CD4-positive, alpha-beta T cell treated with Interleukin-1 beta for 1 hour (primary cell): ENCODE measurements around the gene P2RX5.
"Not testable (repeated sequence)": the region's sequence is repeated elsewhere in the genome, so short reads cannot be mapped to it uniquely, and the experiment has no call there.

ENCODE experiments used
- DNase-seq, 2 donors: peaks; one replicate each; pipeline ENCODE4 v3.0.0-alpha.2; 2020 to 2022

P2RX5 gene

GRCh38 chr17:3710951-3711383 is 15.0 kb upstream of the P2RX5 start:
- peak; percentile 82 to 88 for DNase-seq

- DNase-seq = no peak
Observed at GRCh38 chr17:3708366-3708765, 12.4 kb upstream of the P2RX5 start.

- not testable (repeated sequence) for DNase-seq
Observed at GRCh38 chr17:3705718-3705984, 9.7 kb upstream of the P2RX5 start.

GRCh38 chr17:3704931-3705717 is 9.2 kb upstream of the P2RX5 start:
- no peak for DNase-seq

DNA sequence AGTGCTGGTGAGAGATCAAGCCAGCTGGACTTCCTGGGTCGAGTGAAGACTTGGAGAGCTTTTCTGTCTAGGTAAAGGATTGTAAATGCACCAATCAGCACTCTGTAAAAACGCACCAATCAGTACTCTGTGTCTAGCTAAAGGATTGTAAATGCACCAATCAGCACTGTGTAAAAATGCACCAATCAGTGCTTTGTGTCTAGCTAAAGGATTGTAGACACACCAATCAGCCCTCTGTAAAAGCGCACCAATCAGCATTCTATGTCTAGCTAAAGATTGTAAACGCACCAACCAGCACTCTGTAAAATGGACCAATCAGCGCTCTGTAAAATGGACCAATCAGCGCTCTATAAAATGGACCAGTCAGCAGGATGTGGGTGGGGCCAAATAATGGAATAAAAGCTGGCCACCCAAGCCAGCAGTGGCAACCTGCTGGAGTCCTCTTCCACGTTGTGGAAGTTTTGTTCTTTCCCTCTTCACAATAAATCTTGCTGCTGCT is 6.1 kb upstream of the P2RX5 start:
- not testable (repeated sequence) for DNase-seq

- DNase-seq = no peak
Observed at GRCh38 chr17:3699951-3700350, 4.0 kb upstream of the P2RX5 start.

DNA sequence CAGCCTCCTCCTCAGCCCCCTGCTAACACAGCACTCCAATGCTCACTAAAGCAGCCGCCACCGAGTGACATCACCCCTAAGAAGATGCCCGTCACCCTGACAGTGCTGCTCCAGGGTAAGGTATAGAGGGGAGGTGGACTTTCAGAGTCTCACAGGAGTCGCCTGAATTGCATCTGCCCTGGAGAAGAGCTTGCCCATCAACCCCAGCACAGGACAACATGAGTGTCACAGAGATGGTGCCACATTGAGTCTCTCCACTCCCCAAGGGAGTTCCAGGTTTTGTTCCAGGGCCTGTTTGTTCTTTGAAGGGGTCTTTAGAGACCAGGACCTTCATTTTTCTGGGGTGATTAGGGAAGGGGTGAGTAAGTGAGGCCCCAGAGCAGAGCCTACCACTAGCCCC is 2.2 kb upstream of the P2RX5 start:
- no peak for DNase-seq

DNA sequence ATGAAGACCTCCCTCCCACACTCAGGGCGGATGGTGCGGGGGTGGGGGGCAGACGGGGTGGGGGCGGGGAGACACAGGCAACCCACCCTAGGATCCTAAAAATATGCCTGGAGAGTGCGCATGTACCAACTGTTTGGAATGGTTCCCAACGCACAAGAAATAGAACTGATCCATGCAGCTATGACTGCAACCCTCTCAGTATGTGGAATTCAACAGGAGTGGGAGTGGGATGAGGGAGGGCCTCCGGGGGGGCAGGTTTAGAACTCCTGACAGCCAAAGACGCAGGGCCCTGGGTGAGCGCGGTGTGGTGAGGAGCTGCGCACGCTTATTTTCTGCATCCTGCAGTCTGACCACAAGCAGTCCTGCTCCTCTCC is 1.1 kb upstream of the P2RX5 start:
- DNase-seq = no peak

DNA sequence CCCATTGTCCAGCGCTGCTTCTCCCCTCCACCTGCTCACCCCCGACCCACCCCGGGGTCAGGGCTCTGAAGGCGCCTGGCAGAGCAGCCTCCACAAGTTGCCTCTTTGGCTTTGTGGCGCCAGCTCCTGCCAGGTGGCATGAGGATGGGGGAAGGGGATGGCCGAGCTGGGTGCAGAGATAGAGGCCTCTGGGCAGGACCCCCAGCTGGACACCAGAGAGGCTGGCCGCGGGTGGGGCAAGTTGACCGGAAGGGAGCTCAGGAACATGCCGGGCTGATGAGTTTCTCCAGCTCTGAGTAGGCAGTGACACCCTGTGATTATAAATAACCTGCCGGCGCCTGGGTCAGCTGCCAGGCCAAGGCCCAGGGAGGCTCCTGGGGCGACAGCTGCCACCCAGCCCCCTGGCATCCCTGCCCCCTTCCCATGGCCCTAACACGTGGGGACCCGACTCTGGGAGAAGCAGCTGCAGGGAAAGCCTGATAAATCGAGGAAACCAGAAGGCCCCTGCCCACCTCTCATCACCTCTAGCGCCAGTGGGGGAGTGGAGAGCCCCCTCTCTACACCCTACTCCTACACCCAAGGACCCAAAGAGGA is 729 bp downstream of the P2RX5 start:
- no peak for DNase-seq

GRCh38 chr17:3693829-3694231 is 2.1 kb downstream of the P2RX5 start:
- DNase-seq = peak; percentile 41 to 61

- DNase-seq = no peak
Observed at GRCh38 chr17:3693141-3693540, 2.8 kb downstream of the P2RX5 start.

DNA sequence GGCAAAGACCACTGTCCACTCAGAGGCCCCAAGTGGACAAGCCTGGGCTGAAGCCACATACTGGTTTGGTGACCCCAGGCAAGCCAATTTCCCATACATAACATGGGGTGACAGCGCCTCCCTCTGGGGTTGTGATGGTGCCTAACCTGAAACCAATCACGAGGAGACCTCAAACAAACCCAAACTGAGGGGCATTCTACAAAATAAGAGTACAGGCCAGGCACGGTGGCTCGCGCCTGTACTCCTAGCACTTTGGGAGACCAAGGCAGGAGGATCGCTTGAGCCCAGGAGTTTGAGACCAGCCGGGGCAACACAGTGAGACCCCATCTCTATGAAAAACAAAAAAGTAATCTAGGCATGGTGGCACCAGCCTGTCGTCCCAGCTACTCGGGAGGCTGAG is 3.6 kb downstream of the P2RX5 start:
- no peak for DNase-seq

DNA sequence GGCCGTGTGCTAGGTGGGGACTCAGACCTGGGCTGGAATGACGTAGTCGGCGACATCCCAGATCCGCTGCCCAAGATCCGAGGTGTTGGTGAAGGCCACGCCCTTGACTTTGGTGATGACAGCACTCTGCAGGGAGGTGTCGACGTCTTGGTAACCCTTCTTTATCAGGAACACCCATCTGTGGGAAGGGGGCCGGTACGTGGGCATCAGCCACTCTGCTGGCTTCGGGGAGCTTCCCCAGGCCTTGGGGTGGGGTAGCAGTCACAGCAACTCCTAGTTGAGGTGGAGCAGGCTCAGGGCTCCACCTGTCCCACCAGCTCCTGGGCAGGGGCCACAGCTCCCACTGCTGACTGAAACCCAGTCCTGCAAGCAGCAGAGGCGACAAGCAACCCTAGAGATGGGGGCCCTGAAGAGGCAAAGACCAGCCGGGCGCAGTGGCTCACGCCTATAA is 4.3 kb downstream of the P2RX5 start:
- DNase-seq = no peak

- DNase-seq = no peak
Observed at GRCh38 chr17:3690094-3690715, 5.8 kb downstream of the P2RX5 start.

GRCh38 chr17:3689262-3690093 is 6.5 kb downstream of the P2RX5 start:
- DNase-seq = no peak

- DNase-seq = no peak
Observed at GRCh38 chr17:3688852-3689261, 7.1 kb downstream of the P2RX5 start.

DNA sequence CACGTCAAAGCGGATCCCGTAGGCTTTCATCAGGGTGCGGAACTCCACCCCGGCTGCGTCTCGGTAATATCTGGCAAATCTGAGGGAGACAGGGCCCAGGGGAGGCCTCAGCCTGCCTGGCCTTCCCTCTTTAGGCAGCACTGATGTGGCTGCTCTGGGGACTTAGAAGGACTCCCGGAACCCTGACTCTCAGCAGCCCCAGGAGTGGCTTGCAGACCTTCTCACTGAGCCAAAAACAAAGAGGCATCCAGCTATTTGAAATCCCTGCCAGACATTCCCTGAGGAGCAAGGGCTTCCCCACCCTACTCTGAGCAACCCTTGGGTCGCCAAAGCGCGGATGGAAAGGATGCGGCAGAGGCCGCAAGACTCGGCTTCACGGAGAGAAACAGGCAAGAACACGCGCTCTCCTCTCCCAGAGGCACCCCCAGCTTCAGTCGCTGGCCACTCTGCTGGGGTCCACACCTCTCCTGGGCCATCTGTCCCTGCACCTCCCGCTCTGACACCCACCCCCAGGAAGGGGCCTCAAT is 7.9 kb downstream of the P2RX5 start:
- DNase-seq = no peak

DNA sequence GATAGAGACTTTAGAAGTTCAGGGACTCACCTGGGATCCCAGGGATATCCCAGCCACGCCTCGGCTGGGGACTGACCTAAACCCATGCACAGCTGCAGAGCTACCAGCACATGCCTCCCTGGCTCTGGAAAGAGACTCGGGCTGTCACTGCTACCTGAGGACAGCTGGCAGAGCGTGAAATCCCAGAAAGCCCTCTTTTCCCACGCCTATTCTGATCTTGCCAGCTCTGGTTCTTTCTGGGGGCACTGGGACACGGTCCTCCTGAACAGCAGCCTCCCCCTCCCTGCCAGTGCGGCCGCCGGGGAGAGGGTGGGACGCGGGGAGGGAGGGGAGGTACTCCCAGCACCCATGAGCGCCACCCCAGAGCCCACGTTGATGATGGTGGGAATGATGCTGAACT is 10.8 kb downstream of the P2RX5 start:
- no peak for DNase-seq

DNA sequence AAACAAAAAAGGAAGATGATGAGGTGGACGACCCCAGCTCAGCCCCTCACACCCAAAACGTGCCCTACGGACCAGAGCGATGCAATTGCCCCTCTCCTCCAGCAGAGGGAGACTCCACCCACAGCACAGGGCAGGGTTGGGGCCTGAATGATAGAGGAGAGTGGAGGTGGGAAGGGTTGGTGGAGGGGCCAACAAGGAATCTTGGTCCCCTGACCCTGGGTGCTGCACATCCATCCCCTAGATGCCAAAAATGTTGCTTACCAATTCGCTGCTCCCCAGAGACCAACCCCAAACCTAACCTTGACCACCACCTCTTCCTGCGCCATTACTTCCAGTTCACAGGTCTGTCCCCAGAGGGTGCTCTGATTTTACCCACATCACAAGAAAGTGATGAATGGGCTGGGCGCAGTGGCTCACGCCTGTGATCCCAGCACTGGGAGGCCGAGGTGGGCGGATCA is 12.9 kb downstream of the P2RX5 start:
- peak; percentile 52 to 65 for DNase-seq

- no peak for DNase-seq
Observed at GRCh38 chr17:3682033-3682432, 13.9 kb downstream of the P2RX5 start.

- DNase-seq = no peak
Observed at GRCh38 chr17:3681565-3681964, 14.4 kb downstream of the P2RX5 start.

DNA sequence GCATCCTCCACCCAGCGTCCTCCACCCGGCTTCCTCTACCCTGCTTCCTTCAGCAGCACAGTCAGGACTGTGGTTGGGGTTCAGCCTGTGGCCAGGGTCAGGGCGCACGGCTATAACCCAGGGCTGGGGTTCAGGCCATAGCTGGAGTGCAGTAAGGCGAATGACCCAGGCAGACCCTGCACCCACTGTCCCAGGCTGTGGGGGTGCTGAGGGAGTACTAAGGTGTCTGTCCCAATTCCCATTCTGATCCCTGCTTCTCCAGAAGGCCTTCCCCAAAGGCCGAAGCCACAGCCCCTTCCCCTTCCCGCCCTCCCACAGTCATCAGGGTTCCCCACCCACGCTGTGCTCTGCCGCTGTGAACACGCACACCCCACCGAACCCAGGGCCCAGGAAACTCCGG is 14.9 kb downstream of the P2RX5 start:
- DNase-seq = no peak

GRCh38 chr17:3679531-3680126 is 16.3 kb downstream of the P2RX5 start:
- no peak for DNase-seq
